ENCODE measurements around the gene RORC.

DNA sequence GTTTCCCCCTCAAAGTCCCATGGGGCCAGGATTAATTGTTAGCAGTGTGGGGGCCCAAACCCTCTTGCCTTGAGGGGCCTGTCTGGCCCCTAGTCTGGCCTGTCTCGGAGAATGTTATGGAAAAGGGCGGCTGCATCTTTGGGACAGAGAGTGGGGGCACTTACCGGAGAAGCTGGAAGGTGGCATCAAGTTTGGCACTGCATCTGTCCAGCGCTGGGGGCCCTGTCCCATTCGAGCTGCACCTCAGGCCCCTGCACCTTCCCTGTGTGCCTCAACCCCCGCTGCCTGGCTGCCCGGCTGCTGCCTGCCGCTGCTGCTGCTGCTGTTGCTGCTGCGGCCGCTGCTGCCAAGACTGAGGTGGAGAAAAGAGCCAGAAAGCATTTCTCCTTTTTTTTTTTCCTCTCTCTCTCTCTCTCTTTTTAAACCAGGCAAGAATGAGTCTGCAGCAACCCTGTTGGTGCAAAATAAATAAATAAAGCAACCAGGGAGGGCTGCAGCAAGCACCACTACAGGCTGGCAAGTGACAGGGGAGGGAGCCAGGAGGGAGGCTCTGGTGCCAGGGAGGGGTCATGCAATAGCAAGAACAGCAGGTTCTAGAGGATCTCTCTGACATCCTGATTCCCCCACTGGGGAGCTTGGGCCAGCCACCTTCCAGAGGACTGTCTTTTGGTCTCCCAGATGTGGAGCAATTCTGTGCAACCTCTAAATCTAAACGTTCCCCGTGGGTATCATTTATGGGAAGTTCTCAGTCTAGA, 26.4 kb downstream of the RORC start, which contains the start of gene LINGO4:
- TF ChIP-seq, protein P1, sequence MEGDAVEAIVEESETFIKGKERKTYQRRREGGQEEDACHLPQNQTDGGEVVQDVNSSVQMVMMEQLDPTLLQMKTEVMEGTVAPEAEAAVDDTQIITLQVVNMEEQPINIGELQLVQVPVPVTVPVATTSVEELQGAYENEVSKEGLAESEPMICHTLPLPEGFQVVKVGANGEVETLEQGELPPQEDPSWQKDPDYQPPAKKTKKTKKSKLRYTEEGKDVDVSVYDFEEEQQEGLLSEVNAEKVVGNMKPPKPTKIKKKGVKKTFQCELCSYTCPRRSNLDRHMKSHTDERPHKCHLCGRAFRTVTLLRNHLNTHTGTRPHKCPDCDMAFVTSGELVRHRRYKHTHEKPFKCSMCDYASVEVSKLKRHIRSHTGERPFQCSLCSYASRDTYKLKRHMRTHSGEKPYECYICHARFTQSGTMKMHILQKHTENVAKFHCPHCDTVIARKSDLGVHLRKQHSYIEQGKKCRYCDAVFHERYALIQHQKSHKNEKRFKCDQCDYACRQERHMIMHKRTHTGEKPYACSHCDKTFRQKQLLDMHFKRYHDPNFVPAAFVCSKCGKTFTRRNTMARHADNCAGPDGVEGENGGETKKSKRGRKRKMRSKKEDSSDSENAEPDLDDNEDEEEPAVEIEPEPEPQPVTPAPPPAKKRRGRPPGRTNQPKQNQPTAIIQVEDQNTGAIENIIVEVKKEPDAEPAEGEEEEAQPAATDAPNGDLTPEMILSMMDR (IDR thresholded peaks at IDR 0.05) = no peak
- no peak for TF ChIP-seq POLR2A (IDR thresholded peaks at IDR 0.05)
